ENCODE measurements around the gene UBE3D. TPM values are rescaled to one million over a fixed set of nuclear protein-coding genes. Genes with fewer than 3 reads are reported as not detected.

Gene UBE3D
- total RNA-seq, 1 experiment from 2014 or later: 5.5 TPM

GRCh38 chr6:82869493-82869892 lies 196.1 kb downstream of the UBE3D start:
- BruUV-seq (replicated peaks): no TSS peak
- no peaks in the 10 kb centered on the region for H3K36me3 ChIP-seq (ENCODE audit: low read depth)
- intact Hi-C loops (cut with micrococcal nuclease; ENCODE audit: unreplicated experiment): no loop called here
- no peak overlapping the region for H3K4me2 ChIP-seq
- POLR2A ChIA-PET (ENCODE audit: unreplicated experiment): no interaction called here
- no peak overlapping the region for H2AFZ ChIP-seq
- no peak for DNase-seq
- H3K27me3 ChIP-seq (ENCODE audit: insufficient read depth, low read depth): no peaks in the 10 kb centered on the region
- no peaks in the 10 kb centered on the region for H3K79me2 ChIP-seq (ENCODE audit: low read depth)
- H3K9me3 ChIP-seq (ENCODE audit: insufficient read depth, low read depth): no peaks in the 10 kb centered on the region
- no peak overlapping the region for H3K4me3 ChIP-seq
- no peaks in the 10 kb centered on the region for H3K9me2 ChIP-seq (ENCODE audit: insufficient read depth)
- H3K27ac ChIP-seq: no peak overlapping the region
- CTCF ChIA-PET: no interaction called here
- no peaks in the 10 kb centered on the region for H3F3A ChIP-seq (ENCODE audit: insufficient read depth, low read depth)
- no peaks in the 10 kb centered on the region for H3K4me1 ChIP-seq (replicated peaks; ENCODE audit: insufficient read depth)
- H4K20me1 ChIP-seq (ENCODE audit: insufficient read depth): no peaks in the 10 kb centered on the region
- TF ChIP-seq EZH2 (IDR thresholded peaks at IDR 0.05; ENCODE audit: low read depth): no peak
- TF ChIP-seq, protein P1, sequence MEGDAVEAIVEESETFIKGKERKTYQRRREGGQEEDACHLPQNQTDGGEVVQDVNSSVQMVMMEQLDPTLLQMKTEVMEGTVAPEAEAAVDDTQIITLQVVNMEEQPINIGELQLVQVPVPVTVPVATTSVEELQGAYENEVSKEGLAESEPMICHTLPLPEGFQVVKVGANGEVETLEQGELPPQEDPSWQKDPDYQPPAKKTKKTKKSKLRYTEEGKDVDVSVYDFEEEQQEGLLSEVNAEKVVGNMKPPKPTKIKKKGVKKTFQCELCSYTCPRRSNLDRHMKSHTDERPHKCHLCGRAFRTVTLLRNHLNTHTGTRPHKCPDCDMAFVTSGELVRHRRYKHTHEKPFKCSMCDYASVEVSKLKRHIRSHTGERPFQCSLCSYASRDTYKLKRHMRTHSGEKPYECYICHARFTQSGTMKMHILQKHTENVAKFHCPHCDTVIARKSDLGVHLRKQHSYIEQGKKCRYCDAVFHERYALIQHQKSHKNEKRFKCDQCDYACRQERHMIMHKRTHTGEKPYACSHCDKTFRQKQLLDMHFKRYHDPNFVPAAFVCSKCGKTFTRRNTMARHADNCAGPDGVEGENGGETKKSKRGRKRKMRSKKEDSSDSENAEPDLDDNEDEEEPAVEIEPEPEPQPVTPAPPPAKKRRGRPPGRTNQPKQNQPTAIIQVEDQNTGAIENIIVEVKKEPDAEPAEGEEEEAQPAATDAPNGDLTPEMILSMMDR (conservative IDR thresholded peaks at IDR 0.05): no peak

DNA sequence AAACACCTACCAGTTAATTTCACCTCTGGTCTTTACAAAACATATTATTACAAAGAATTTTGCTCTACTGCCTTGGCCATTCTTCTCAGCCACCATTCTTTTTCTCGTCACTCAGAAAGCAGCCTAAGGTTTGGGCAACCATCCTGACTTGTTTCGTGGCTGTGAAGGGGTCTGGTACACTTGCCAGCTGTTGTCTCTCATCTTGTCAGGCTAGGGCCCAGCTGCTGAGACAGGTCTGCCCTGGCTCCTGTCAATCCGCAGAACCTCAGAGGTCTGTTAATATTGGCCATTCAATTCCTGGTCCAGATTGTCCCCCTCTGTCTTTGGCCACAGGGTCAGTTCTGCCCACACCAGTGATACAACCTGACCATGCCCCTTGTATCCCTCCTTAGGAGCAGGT lies 197.7 kb downstream of the UBE3D start:
- DNase-seq: no peak
- TF ChIP-seq, protein P1 (conservative IDR thresholded peaks at IDR 0.05): no peak
- CTCF ChIA-PET: no interaction called here
- POLR2A ChIA-PET (ENCODE audit: unreplicated experiment): no interaction called here
- Histone ChIP-seq H4K20me1 (ENCODE audit: insufficient read depth) (no peaks in the 10 kb centered on the region), H3K4me3 (no peak overlapping the region), H3K9me3 (ENCODE audit: insufficient read depth, low read depth) (no peaks in the 10 kb centered on the region), H3K27ac (no peak overlapping the region), H3K4me1 (replicated peaks; ENCODE audit: insufficient read depth) (no peaks in the 10 kb centered on the region), H3F3A (ENCODE audit: insufficient read depth, low read depth) (no peaks in the 10 kb centered on the region), H3K9me2 (ENCODE audit: insufficient read depth) (no peaks in the 10 kb centered on the region), H3K36me3 (ENCODE audit: low read depth) (no peaks in the 10 kb centered on the region), H3K4me2 (no peak overlapping the region), H3K27me3 (ENCODE audit: insufficient read depth, low read depth) (no peaks in the 10 kb centered on the region), H3K79me2 (ENCODE audit: low read depth) (no peaks in the 10 kb centered on the region), H2AFZ (no peak overlapping the region)
- no TSS peak for BruUV-seq (replicated peaks)
- intact Hi-C loops (cut with micrococcal nuclease; ENCODE audit: unreplicated experiment): no loop called here

- Histone ChIP-seq H3K4me2 (no peak overlapping the region), H3K36me3 (ENCODE audit: low read depth) (no peaks in the 10 kb centered on the region), H3K27ac (no peak overlapping the region), H3K9me3 (ENCODE audit: insufficient read depth, low read depth) (no peaks in the 10 kb centered on the region), H3K79me2 (ENCODE audit: low read depth) (no peaks in the 10 kb centered on the region), H3K4me3 (no peak overlapping the region), H3K4me1 (replicated peaks; ENCODE audit: insufficient read depth) (no peaks in the 10 kb centered on the region), H3F3A (ENCODE audit: insufficient read depth, low read depth) (no peaks in the 10 kb centered on the region), H4K20me1 (ENCODE audit: insufficient read depth) (no peaks in the 10 kb centered on the region), H3K27me3 (ENCODE audit: insufficient read depth, low read depth) (no peaks in the 10 kb centered on the region), H2AFZ (no peak overlapping the region), H3K9me2 (ENCODE audit: insufficient read depth) (no peaks in the 10 kb centered on the region)
- intact Hi-C loops (cut with micrococcal nuclease; ENCODE audit: unreplicated experiment): no loop called here
- TF ChIP-seq, protein P1 (conservative IDR thresholded peaks at IDR 0.05): no peak
- TF ChIP-seq EZH2 (IDR thresholded peaks at IDR 0.05; ENCODE audit: low read depth): no peak
- no TSS peak for BruUV-seq (replicated peaks)
- no peak for DNase-seq
- ChIA-PET POLR2A (ENCODE audit: unreplicated experiment) (no interaction called here), CTCF (no interaction called here)
Observed at GRCh38 chr6:82866446-82866845, 199.2 kb downstream of the UBE3D start.
